OCI-LY3 (cell line): Measurements from ENCODE around the gene DST.

Experiments used
- EZH2phosphoT487 ChIP-seq: fragments of 200-600 bp; shearing (Covaris generic); IDR thresholded peaks from 2 replicates; pipeline ENCODE4 v1.6.1; 2018; ENCODE audit warnings: antibody characterized with exemption, mixed run types, low read depth
- TF ChIP-seq, protein P1 (sequence below): fragments of 200-600, 300-600 bp; sonication (generic); IDR thresholded peaks from 2 replicates; pipeline ENCODE4 v1.5.1; 2014; ENCODE audit warnings: antibody characterized with exemption, low read length, low read depth

DNA sequence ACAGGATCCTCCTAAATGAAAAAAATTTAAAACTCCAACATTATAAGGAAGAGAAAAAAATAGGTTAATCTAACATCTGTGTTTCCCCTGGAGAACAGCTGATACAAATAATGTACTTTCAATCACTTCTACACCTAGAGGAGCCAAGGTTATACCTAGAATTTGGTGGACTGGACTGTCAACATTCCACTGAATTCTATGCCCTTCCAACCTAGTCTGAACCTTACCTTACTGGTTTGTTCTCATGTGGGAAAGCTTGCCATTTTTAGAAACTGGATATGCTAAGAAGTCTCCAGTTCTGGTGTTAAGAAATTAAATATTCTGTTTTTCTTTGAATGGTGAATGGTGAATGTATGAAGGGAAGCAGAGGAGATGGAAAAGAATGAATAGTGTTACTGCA, 162.4 kb downstream of the DST start:
- TF ChIP-seq, protein P1, sequence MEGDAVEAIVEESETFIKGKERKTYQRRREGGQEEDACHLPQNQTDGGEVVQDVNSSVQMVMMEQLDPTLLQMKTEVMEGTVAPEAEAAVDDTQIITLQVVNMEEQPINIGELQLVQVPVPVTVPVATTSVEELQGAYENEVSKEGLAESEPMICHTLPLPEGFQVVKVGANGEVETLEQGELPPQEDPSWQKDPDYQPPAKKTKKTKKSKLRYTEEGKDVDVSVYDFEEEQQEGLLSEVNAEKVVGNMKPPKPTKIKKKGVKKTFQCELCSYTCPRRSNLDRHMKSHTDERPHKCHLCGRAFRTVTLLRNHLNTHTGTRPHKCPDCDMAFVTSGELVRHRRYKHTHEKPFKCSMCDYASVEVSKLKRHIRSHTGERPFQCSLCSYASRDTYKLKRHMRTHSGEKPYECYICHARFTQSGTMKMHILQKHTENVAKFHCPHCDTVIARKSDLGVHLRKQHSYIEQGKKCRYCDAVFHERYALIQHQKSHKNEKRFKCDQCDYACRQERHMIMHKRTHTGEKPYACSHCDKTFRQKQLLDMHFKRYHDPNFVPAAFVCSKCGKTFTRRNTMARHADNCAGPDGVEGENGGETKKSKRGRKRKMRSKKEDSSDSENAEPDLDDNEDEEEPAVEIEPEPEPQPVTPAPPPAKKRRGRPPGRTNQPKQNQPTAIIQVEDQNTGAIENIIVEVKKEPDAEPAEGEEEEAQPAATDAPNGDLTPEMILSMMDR, result no peak
- no peak for TF ChIP-seq EZH2phosphoT487
